Measurements from ENCODE around the gene CCDC15.

CCDC15 gene

DNA sequence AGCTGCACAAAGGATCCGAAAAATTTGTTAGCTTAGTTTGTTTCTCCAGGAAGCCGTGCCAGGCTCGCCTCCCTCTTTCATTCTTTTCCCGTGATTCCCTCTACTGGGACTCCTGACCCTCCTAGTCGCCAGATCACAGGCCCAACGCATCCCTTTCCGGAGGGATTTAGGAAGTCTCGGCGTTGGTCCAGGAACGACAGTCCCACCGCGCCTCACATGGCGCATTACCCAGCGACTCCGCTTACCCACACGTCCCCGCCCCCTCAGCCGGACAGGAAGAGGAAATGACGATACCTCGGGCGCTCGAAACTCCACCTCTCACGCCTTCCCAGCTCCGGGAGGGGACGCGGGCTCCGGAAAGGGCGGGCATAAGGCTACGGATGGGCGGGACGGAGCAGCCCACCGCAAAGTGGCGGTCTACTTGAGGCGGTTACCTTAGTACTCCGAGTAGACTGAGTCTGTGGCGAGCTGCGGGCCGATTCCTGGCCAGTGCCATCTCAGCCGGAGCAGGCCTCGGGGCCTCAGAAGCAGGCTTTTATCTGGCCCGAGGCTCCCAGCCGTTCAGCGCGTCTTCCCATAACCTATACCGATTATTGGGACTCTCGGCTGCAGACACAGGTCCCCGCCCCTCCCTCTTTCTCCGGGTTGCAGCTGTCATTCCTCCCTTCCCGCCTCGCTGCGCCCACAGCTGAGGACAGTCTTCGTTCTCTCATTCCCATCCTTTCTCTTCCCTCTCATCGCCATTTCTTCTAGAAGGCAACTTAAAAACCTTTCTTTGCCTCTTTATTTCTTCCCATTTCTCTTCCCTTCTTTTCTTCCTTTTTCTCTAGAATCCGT is at the start of gene CCDC15:
Gene CCDC15 (plus strand): TSS at position 450 of the 837 bp plus-strand sequence. CDS start 531 bp downstream, outside the sequence.
- peak; percentile 94 for DNase-seq (ENCODE audit: low spot score)

- no peak for DNase-seq (ENCODE audit: low spot score)
Measured at GRCh38 chr11:124915541-124916369, 38.2 kb upstream of the CCDC15 start.

- DNase-seq (ENCODE audit: low spot score) = no peak
Measured at GRCh38 chr11:124916370-124916710, 37.7 kb upstream of the CCDC15 start.

GRCh38 chr11:124917115-124917637 is 36.8 kb upstream of the CCDC15 start:
- no peak for DNase-seq (ENCODE audit: low spot score)

GRCh38 chr11:124918950-124919349 is 35.1 kb upstream of the CCDC15 start, which contains the start of gene HEPN1:
TSS of gene HEPN1 (plus strand) at chr11:124919250.
- DNase-seq (ENCODE audit: low spot score) = no peak

GRCh38 chr11:124919898-124920297 is 34.1 kb upstream of the CCDC15 start:
- DNase-seq (ENCODE audit: low spot score) = no peak

- no peak for DNase-seq (ENCODE audit: low spot score)
Measured at GRCh38 chr11:124920356-124920755, 33.6 kb upstream of the CCDC15 start.

DNA sequence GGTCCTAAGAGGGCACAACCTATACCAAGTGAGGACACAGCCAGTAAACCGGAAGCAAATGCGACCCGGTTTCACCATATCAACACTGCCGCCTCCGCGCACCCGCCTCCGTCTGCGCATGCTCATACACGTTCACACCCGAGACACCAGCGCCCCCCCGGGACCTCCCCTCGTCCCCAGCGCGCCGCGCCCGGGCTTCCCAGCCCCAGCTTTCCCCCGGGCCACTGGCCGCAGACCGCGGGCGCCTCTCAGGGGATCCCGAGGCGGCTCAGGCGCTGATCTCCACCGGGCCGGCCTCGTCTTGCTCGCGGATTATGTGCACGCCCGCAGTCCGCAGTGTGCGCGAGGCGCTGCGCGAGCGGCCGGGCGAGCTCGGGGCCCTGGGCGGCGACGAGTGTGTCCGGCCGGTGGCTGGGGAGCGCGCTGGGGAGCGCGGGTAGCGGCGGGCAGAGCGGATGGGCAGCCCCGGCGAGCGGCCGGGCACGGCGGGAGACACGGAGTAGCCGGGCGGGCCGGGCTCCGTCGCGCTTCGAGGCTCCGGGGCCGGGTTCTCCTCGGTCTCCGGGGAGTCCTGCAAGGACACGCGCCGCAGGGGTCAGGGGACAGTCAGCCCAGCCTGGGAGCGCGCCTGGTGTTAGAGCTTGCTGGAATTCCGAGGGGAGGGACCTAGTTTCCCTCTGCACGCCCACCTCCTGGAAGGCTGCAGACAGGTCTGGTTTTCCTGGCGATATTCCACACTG is 33.0 kb upstream of the CCDC15 start:
- DNase-seq (ENCODE audit: low spot score) = peak; percentile 84

DNA sequence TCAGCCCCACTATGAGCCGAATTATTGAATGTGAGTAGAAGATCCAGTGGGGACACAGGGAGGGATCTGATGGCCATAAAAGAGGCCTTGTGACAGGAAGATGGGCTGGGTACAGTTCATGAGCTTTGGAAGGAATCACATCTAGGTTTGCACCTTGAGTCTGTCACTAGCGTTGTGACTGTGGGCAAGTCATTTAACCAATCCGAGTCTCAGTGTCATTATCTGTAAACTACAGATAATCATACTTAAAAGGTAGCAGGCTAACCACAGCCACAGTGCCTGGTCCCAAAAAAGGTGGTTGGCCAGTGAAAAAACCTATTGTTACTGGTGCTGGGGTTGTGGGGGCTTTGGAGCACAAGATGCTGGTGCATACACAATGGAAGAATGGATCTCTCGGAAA is 31.2 kb upstream of the CCDC15 start:
- DNase-seq (ENCODE audit: low spot score) = no peak

- DNase-seq (ENCODE audit: low spot score) = peak; percentile 21
Measured at GRCh38 chr11:124923296-124923695, 30.7 kb upstream of the CCDC15 start.

DNA sequence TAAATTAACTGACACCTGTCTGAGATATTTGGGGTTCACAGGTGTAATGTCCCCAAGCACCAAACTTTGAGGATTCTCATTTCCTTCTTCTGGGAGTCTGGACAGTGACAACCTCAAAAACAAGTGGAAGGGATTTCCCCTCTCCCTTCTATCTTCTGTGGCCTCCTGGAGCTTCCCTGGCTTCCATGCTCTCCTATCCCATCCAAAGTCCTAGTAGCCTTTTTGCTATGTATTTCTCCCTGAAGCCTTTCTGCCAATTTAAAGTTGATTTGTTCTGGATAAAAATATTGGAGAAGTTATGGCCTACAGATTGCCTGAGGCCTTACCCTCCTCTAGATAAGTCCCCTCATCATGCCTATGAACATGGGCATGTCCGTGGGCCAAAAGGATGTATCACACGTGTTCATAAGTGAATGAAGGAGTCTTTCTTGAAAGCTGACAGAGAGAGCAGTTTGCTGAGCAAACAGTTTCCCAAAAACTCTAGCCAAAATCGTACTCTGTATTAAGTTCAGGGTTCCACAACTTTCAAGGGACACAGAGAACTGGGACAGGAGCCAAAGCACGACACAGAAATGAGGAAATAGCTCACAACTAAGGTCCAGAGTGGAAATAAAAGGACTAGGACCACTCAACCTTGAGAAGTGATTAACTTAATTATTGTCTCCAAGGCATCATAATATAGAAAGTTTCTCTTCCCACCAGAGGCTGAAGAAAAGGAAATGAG is 24.9 kb upstream of the CCDC15 start:
- DNase-seq (ENCODE audit: low spot score) = no peak

DNA sequence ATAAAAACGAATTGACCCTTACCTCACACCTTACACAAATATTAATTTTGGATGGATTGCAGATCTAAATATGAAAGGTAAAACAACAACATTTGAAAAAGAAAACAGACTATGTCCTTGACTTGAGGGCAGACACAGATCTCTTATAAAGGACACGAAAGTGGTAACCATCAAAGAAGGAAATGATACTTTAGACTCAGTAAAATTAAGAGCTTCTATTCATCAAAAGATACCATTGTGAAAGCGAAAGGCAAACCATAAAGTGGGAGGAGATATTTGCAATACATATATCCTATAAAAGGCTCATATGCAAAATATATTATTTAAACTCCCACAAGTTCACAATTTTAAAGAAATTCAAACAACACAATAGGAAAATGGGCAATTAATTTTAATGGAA is 23.2 kb upstream of the CCDC15 start:
- no peak for DNase-seq (ENCODE audit: low spot score)

- no peak for DNase-seq (ENCODE audit: low spot score)
Measured at GRCh38 chr11:124934862-124935547, 19.0 kb upstream of the CCDC15 start.

DNA sequence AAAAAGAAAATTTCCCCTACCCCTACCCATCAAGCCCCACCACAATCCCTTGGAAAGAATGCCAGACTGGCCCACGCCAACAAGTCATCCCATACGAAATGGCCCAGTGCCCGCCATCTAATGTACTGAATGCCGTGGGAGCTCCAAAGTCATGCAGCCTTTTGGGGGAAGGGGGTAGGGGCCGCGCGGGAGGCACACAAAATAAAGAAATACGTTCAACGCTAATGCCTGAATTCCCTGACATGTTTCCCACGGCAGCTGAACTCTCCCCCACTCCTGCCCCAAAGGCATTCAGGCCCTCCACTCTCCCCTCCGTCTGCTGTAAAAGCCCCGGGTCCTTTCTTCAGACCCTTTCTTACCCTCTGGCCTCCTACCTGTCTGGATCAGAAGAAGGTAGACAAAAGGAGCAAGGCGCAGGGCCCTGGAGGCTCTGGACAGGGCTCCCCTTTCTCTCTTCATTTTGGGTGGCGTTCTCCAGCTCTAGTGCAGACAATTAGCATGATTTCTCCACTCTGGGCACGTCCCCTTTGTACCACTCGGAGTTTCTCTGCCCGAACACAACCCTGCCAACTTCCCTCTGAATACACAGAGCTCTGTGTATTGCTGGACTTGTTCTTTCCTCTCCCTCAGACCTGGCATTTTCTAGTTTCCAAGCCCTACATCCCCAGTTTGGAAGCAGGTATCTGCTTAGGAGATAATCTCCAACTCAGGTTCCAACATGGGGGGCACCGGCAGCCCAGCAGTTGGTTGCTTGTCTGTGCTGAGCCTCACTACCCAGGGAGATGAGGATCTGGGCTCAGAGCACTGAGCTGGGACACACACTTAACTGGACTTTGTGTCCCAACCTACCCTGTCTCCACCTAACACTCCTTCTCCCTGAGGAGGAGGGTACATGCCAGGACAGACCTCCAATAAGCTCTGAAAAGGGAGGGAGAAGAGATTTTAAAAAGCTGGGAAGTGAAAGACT is 18.2 kb upstream of the CCDC15 start, which contains the start of gene HEPACAM:
Gene HEPACAM (minus strand): TSS at position 500 of the 967 bp plus-strand sequence. CDS start 41 bp downstream, at position 459.
- no peak for DNase-seq (ENCODE audit: low spot score)

GRCh38 chr11:124937336-124937935 is 16.6 kb upstream of the CCDC15 start:
- no peak for DNase-seq (ENCODE audit: low spot score)

DNA sequence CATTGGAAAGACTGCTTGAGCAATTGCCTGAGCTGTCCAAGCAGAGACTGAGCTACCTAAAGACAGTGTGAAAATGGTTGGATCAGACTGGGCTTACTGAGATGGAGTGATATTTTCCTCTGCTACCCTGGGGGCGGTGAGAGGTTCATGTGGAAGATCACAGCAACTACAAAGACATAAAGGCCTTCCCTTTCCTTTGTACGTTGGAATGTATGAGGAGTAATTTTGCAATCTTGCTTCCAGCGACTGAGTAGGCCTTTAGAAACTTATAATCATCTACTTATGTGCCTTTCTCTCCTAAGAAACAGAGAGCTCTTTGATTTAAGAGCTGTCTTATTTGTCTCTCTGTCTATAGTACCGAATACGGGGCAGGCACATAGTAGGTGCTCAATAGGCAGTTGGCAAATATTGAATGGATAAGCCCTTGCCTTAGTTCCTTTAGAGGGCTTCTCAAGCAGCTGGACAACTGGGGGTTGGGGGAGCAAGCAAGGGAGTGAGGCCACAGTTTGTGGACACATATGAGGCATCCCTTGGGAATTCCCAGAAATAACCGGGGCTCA is 15.7 kb upstream of the CCDC15 start:
- DNase-seq (ENCODE audit: low spot score) = no peak

DNA sequence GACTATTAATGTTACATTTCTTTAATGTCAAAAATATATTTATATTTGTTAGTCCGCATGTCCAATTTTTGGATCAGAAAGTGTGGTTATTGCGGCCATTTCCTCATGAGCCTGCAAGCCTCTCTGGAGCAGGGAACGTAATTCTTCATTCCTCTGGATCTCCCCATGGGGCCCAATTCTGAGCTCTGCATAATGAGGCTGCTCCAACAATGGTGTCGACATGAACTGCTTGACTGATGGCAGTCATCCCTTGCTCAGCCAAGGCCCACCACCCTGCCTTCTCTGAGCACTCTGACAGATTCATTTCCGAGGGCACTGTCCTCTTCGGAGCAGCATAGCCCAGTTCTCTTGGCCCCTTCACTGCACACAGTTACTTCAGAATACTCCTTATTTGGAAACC is 15.0 kb upstream of the CCDC15 start:
- no peak for DNase-seq (ENCODE audit: low spot score)

GRCh38 chr11:124941703-124942102 is 12.3 kb upstream of the CCDC15 start:
- DNase-seq (ENCODE audit: low spot score) = no peak
